Measurements from ENCODE around the gene TSNAXIP1. TPM values are rescaled to one million over a fixed set of nuclear protein-coding genes. Genes with fewer than 3 reads are reported as not detected.
"Not testable (repeated sequence)": the region's sequence is repeated elsewhere in the genome, so short reads cannot be mapped to it uniquely, and the experiment has no call there.

TSNAXIP1 gene
- total RNA-seq, 4 donors from 2014 or later, result 0.35 to 7.4 (median 0.94) TPM; not detected in 1

DNA sequence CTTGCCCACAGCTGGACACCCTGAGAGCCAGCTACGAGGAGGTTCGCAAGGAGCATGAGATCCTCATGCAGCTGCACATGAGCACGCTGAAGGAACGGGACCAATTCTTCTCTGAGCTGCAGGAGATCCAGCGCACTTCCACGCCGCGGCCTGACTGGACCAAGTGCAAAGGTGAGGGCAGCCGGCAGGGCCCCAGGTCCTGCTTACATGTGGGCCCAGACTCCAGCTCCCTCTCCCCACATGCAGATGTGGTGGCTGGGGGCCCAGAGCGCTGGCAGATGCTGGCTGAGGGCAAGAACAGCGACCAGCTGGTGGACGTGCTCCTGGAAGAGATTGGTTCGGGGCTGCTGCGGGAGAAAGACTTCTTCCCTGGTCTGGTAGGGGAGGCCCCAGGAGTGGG, 19.2 kb downstream of the TSNAXIP1 start:
- H3K36me3 ChIP-seq, result peaks cover 0 to 30% (median 0%) of the 10 kb centered on the region in 3 donors

GRCh38 chr16:67828651-67829050, 22.0 kb downstream of the TSNAXIP1 start:
- H3K36me3 ChIP-seq, result peaks cover 0 to 44% (median 0%) of the 10 kb centered on the region in 3 donors
- no peak for TF ChIP-seq POLR2A (IDR thresholded peaks at IDR 0.05)
- TF ChIP-seq, protein P1, sequence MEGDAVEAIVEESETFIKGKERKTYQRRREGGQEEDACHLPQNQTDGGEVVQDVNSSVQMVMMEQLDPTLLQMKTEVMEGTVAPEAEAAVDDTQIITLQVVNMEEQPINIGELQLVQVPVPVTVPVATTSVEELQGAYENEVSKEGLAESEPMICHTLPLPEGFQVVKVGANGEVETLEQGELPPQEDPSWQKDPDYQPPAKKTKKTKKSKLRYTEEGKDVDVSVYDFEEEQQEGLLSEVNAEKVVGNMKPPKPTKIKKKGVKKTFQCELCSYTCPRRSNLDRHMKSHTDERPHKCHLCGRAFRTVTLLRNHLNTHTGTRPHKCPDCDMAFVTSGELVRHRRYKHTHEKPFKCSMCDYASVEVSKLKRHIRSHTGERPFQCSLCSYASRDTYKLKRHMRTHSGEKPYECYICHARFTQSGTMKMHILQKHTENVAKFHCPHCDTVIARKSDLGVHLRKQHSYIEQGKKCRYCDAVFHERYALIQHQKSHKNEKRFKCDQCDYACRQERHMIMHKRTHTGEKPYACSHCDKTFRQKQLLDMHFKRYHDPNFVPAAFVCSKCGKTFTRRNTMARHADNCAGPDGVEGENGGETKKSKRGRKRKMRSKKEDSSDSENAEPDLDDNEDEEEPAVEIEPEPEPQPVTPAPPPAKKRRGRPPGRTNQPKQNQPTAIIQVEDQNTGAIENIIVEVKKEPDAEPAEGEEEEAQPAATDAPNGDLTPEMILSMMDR (IDR thresholded peaks at IDR 0.05), result no peak

More for the DNA sequence above, 19.2 kb downstream of the TSNAXIP1 start:
- H3K27ac ChIP-seq, result no peak overlapping the region
- no peaks in the 10 kb centered on the region for H3K4me1 ChIP-seq
- no peaks in the 10 kb centered on the region for H3K9me3 ChIP-seq
- DNase-seq, result no peak
- no peak overlapping the region for H3K4me3 ChIP-seq
- H3K27me3 ChIP-seq, result no peaks in the 10 kb centered on the region
- TF ChIP-seq, protein P1 (IDR thresholded peaks at IDR 0.05), result no peak
- TF ChIP-seq POLR2A (IDR thresholded peaks at IDR 0.05), result no peak

DNA sequence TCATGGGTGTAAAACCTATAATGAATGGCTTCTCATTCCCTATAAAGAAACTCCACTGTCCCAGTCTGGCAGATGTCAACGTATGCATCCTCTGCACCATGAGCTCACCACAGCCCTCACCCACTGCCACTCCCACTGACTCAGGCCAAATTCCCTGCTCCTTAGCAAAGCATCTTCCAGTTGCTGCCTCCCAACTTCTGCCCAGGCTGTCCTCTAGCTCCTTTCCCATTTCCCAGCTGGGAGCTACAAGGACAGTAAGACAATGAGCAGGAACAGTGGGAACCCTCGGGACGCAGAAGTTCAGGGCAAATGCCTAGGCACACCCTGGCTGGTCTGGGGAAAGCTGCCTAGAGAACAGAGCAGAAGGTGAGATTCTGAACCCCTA, 26.3 kb downstream of the TSNAXIP1 start:
- Histone ChIP-seq H3K27ac (peak overlapping the region in 3 of 4 donors; percentile 36 to 76 (median 75)), H3K36me3 (peaks cover 0 to 37% (median 0%) of the 10 kb centered on the region in 3 donors)

More at GRCh38 chr16:67828651-67829050, 22.0 kb downstream of the TSNAXIP1 start:
- no peak for DNase-seq
- H3K9me3 ChIP-seq, result no peaks in the 10 kb centered on the region
- no peak overlapping the region for H3K4me3 ChIP-seq
- H3K27me3 ChIP-seq, result no peaks in the 10 kb centered on the region
- peaks cover 0 to 10% (median 5%) of the 10 kb centered on the region in 4 donors for H3K4me1 ChIP-seq
- H3K27ac ChIP-seq, result no peak overlapping the region

GRCh38 chr16:67833415-67834241, 26.9 kb downstream of the TSNAXIP1 start:
- peaks cover 0 to 10% (median 7%) of the 10 kb centered on the region in 4 donors for H3K4me1 ChIP-seq
- TF ChIP-seq POLR2A (IDR thresholded peaks at IDR 0.05), result peak; percentile 42 to 76
- TF ChIP-seq, protein P1 (IDR thresholded peaks at IDR 0.05), result no peak
- H3K27ac ChIP-seq, result peak overlapping the region; percentile 36 to 76 (median 68)
- no peaks in the 10 kb centered on the region for H3K9me3 ChIP-seq
- DNase-seq, result peak; percentile 92 to 98 (median 95)
- H3K36me3 ChIP-seq, result peaks cover 0 to 37% (median 0%) of the 10 kb centered on the region in 3 donors
- peak overlapping the region; percentile 60 to 96 (median 75) for H3K4me3 ChIP-seq
- H3K27me3 ChIP-seq, result no peaks in the 10 kb centered on the region

More for the DNA sequence above, 26.3 kb downstream of the TSNAXIP1 start:
- H3K9me3 ChIP-seq, result no peaks in the 10 kb centered on the region
- H3K4me3 ChIP-seq, result peak overlapping the region; percentile 60 to 96 (median 75)
- no peaks in the 10 kb centered on the region for H3K27me3 ChIP-seq
- no peak for TF ChIP-seq POLR2A (IDR thresholded peaks at IDR 0.05)
- TF ChIP-seq, protein P1 (IDR thresholded peaks at IDR 0.05), result no peak
- H3K4me1 ChIP-seq, result peaks cover 0 to 10% (median 7%) of the 10 kb centered on the region in 4 donors
- no peak for DNase-seq

GRCh38 chr16:67834242-67834614, 27.5 kb downstream of the TSNAXIP1 start:
- Histone ChIP-seq H3K9me3 (no peaks in the 10 kb centered on the region), H3K4me3 (peak overlapping the region; percentile 60 to 96 (median 75)), H3K4me1 (peaks cover 0 to 10% (median 7%) of the 10 kb centered on the region in 4 donors), H3K36me3 (peaks cover 0 to 31% (median 0%) of the 10 kb centered on the region in 3 donors), H3K27me3 (no peaks in the 10 kb centered on the region), H3K27ac (peak overlapping the region in 3 of 4 donors; percentile 31 to 75 (median 60))
- TF ChIP-seq, protein P1 (IDR thresholded peaks at IDR 0.05), result no peak
- TF ChIP-seq POLR2A (IDR thresholded peaks at IDR 0.05), result no peak
- DNase-seq, result no peak

DNA sequence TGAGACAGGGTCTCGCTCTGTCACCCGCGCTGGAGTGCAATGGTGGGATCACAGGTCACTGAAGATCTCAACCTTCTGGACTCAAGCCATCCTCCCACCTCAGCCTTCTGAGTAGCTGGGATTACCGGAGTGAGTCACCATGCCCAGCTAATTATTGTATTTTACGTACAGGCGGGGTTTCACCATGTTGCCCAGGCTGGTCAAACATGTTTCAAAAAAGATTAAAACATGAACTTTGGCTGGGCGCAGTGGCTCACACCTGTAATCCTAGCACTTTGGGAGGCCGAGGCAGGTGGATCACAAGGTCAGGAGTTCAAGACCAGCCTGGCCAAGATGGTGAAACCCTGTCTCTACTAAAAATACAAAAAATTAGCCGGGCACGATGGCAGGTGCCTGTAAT, 30.5 kb downstream of the TSNAXIP1 start:
- not testable (repeated sequence) for H3K4me3 ChIP-seq, H3K9me3 ChIP-seq, H3K4me1 ChIP-seq, H3K27me3 ChIP-seq, H3K36me3 ChIP-seq, H3K27ac ChIP-seq, DNase-seq

Data from Peyer's patch (tissue), 4 donors.